HEK293 (cell line): ENCODE results near the gene MSANTD2.

Experiments
- CTCF ChIA-PET: fragments of 350-600 bp; formaldehyde crosslinking; extraction: SDS; loops from one replicate; lab custom pipeline; 2021; ENCODE audit warnings: antibody characterized with exemption; lab: Yijun Ruan, JAX
- POLR2A ChIA-PET: fragments of 300-600 bp; formaldehyde crosslinking; extraction: SDS; loops from one replicate; lab custom pipeline; 2020; ENCODE audit warnings: antibody characterized with exemption, inconsistent platforms; lab: Yijun Ruan, JAX
- H3K27ac ChIP-seq: fragments of 200-500 bp; sonication (Bioruptor generic); 2 replicates; pipeline ENCODE4 v1.5.1; 2014; ENCODE audit warnings: low read depth, low read length, control low read depth, inconsistent platforms; ENCODE audit errors: extremely low read depth
- H3K36me3 ChIP-seq, 2 experiments: fragments of 200-500 bp in 1 of 2; sonication (Bioruptor generic) in 1 of 2; 1 replicate in 1 of 2; 2 replicates in 1 of 2; pipeline ENCODE4 v1.5.1; 2014 to 2017; ENCODE audit warnings: inconsistent platforms in 2 of 2, low read length in 2 of 2; ENCODE audit not compliant: control insufficient read depth in 2 of 2, insufficient read depth in 1 of 2
- H3K4me1 ChIP-seq: fragments of 200-500 bp; sonication (Bioruptor generic); 2 replicates; pipeline ENCODE4 v1.5.1; 2014; ENCODE audit warnings: mild to moderate bottlenecking, low read length, inconsistent platforms; ENCODE audit not compliant: control insufficient read depth, insufficient read depth
- H3K4me3 ChIP-seq: 2 replicates; pipeline ENCODE4 v1.5.1; 2011; ENCODE audit warnings: low read depth, mild to moderate bottlenecking, control low read depth, low read length, moderate library complexity
- H3K9me3 ChIP-seq: fragments of 200-500 bp; sonication (Bioruptor generic); 2 replicates; pipeline ENCODE4 v1.5.1; 2014; ENCODE audit warnings: low read depth, low read length, inconsistent platforms; ENCODE audit not compliant: control insufficient read depth, insufficient read depth
- AEBP2 ChIP-seq: fragments of 450-650 bp; formaldehyde crosslinking; IDR thresholded peaks from 2 replicates; pipeline ENCODE4 v1.5.1; 2016; ENCODE audit warnings: missing biosample characterization, missing genetic modification characterization, borderline replicate concordance
- GLI2 ChIP-seq: fragments of 450-650 bp; formaldehyde crosslinking; IDR thresholded peaks from 2 replicates; pipeline ENCODE4; 2017; ENCODE audit warnings: missing biosample characterization, missing genetic modification characterization, low read depth, borderline replicate concordance
- IKZF3 ChIP-seq: fragments of 450-650 bp; IDR thresholded peaks from 2 replicates; pipeline ENCODE4 v1.5.0; 2018; ENCODE audit warnings: missing biosample characterization, mild to moderate bottlenecking, missing genetic modification characterization, moderate library complexity
- OVOL3 ChIP-seq: fragments of 450-650 bp; formaldehyde crosslinking; IDR thresholded peaks from 2 replicates; pipeline ENCODE4 v1.5.1; 2016; ENCODE audit warnings: missing biosample characterization, missing genetic modification characterization
- PRDM6 ChIP-seq: fragments of 450-650 bp; formaldehyde crosslinking; IDR thresholded peaks from 2 replicates; pipeline ENCODE4 v1.5.1; 2017; ENCODE audit warnings: missing biosample characterization, missing genetic modification characterization
- ZBTB26 ChIP-seq: fragments of 450-650 bp; formaldehyde crosslinking; optimal IDR thresholded peaks from 2 replicates; pipeline ENCODE3; 2016; ENCODE audit warnings: missing biosample characterization, mild to moderate bottlenecking, missing genetic modification characterization
- ZNF175 ChIP-seq: fragments of 450-650 bp; formaldehyde crosslinking; IDR thresholded peaks from 2 replicates; pipeline ENCODE4 v1.5.1; 2016; ENCODE audit warnings: missing biosample characterization, missing genetic modification characterization
- ZNF211 ChIP-seq: fragments of 450-650 bp; formaldehyde crosslinking; IDR thresholded peaks from 2 replicates; pipeline ENCODE4 v1.5.1; 2016; ENCODE audit warnings: low read depth, missing biosample characterization, missing genetic modification characterization
- ZNF324 ChIP-seq: fragments of 450-650 bp; formaldehyde crosslinking; IDR thresholded peaks from 2 replicates; pipeline ENCODE4 v1.5.1; 2016; ENCODE audit warnings: missing biosample characterization, missing genetic modification characterization
- ZNF394 ChIP-seq: fragments of 450-650 bp; formaldehyde crosslinking; IDR thresholded peaks from 2 replicates; pipeline ENCODE4 v1.5.1; 2016; ENCODE audit warnings: missing biosample characterization, missing genetic modification characterization, mild to moderate bottlenecking, moderate library complexity, borderline replicate concordance
- ZNF521 ChIP-seq: fragments of 450-650 bp; formaldehyde crosslinking; IDR thresholded peaks from 2 replicates; pipeline ENCODE4 v1.5.1; 2017; ENCODE audit warnings: missing biosample characterization, mild to moderate bottlenecking, missing genetic modification characterization
- ZNF626 ChIP-seq: fragments of 450-650 bp; sonication (Bioruptor Pico); formaldehyde crosslinking; IDR thresholded peaks from 2 replicates; pipeline ENCODE4 v1.5.1; 2018; ENCODE audit warnings: missing biosample characterization, missing genetic modification characterization, inconsistent platforms
- ZNF704 ChIP-seq: fragments of 450-650 bp; formaldehyde crosslinking; IDR thresholded peaks from 2 replicates; pipeline ENCODE4 v1.5.1; 2016; ENCODE audit warnings: missing biosample characterization, missing genetic modification characterization
- ZNF707 ChIP-seq: fragments of 450-650 bp; formaldehyde crosslinking; IDR thresholded peaks from 2 replicates; pipeline ENCODE4 v1.5.1; 2016; ENCODE audit warnings: missing biosample characterization, missing genetic modification characterization
- ZNF768 ChIP-seq: fragments of 450-650 bp; formaldehyde crosslinking; IDR thresholded peaks from 2 replicates; pipeline ENCODE4 v1.5.1; 2018; ENCODE audit warnings: missing biosample characterization, mild to moderate bottlenecking, missing genetic modification characterization
- ZSCAN23 ChIP-seq: fragments of 450-650 bp; formaldehyde crosslinking; IDR thresholded peaks from 2 replicates; pipeline ENCODE4 v1.5.1; 2016; ENCODE audit warnings: missing biosample characterization, missing genetic modification characterization

The MSANTD2 gene

GRCh38 chr11:124728134-124728533 is 72.1 kb downstream of the MSANTD2 start:
- CTCF ChIA-PET, result no interaction called here
- Histone ChIP-seq H3K27ac (no peak overlapping the region), H3K36me3 (no peaks in the 10 kb centered on the region), H3K4me3 (no peak overlapping the region), H3K9me3 (no peaks in the 10 kb centered on the region), H3K4me1 (peaks cover 3% of the 10 kb centered on the region; the same call in 1 of the 2 replicates)
- TF ChIP-seq ZNF521 (tag by site-specific recombination), result no peak
- POLR2A ChIA-PET, result no interaction called here

GRCh38 chr11:124727474-124727873 is 72.7 kb downstream of the MSANTD2 start:
- POLR2A ChIA-PET, result no interaction called here
- Histone ChIP-seq H3K9me3 (no peaks in the 10 kb centered on the region), H3K4me3 (no peak overlapping the region), H3K4me1 (peaks cover 3% of the 10 kb centered on the region; the same call in 1 of the 2 replicates), H3K36me3 (no peaks in the 10 kb centered on the region), H3K27ac (no peak overlapping the region)
- CTCF ChIA-PET, result no interaction called here
- TF ChIP-seq PRDM6 (tag by site-specific recombination), result no peak
- no peak for TF ChIP-seq ZNF707 (tag by site-specific recombination)
- TF ChIP-seq ZNF626, result no peak
- TF ChIP-seq ZBTB26 (tag by site-specific recombination), result no peak
- TF ChIP-seq ZNF704 (tag by site-specific recombination), result no peak
- TF ChIP-seq GLI2, result no peak
- no peak for TF ChIP-seq AEBP2 (tag by site-specific recombination)

- TF ChIP-seq IKZF3 (tag by site-specific recombination), result no peak
- no peak for TF ChIP-seq ZNF394
- TF ChIP-seq ZNF768 (tag by site-specific recombination), result no peak
- no peak for TF ChIP-seq ZNF175 (tag by site-specific recombination)
- no peak for TF ChIP-seq ZSCAN23
- TF ChIP-seq OVOL3 (tag by site-specific recombination), result no peak
- TF ChIP-seq ZNF211, result no peak
- no peak for TF ChIP-seq ZNF324 (tag by site-specific recombination)
- Histone ChIP-seq H3K27ac (no peak overlapping the region), H3K4me3 (no peak overlapping the region), H3K36me3 (no peaks in the 10 kb centered on the region), H3K4me1 (peaks cover 3% of the 10 kb centered on the region; the same call in 1 of the 2 replicates), H3K9me3 (no peaks in the 10 kb centered on the region)
- ChIA-PET CTCF (interaction anchor here (0.5 kb wide), 1 partner anchor 141 kb away, joined by 4 read pairs; no protein-coding TSS in a partner anchor), POLR2A (no interaction called here)
These were observed 74.5 kb downstream of the MSANTD2 start for GRCh38 chr11:124725719-124726105.
